T-helper 2 cell treated with Interferon-gamma antibody and Interleukin-4, amounts not matched to agents 100 ng/mL and 5 ng/mL, for 36 hours (primary cell): ENCODE measurements around the gene AUNIP. TPM values are rescaled to one million over a fixed set of nuclear protein-coding genes. Genes with fewer than 3 reads are reported as not detected.

Experiments used
- intact Hi-C: fragments of 100-400 bp; cut with micrococcal nuclease; formaldehyde crosslinking; loops from one replicate; pipeline ENCODE4 v1.15.1; 2023
- total RNA-seq: library from RNA; stranded (reverse); gene quantifications from 2 replicates; pipeline ENCODE4 v1.2.3, GENCODE V29; 2022

The AUNIP gene
- total RNA-seq, 1 donor from 2014 or later, result 6.5 TPM

DNA sequence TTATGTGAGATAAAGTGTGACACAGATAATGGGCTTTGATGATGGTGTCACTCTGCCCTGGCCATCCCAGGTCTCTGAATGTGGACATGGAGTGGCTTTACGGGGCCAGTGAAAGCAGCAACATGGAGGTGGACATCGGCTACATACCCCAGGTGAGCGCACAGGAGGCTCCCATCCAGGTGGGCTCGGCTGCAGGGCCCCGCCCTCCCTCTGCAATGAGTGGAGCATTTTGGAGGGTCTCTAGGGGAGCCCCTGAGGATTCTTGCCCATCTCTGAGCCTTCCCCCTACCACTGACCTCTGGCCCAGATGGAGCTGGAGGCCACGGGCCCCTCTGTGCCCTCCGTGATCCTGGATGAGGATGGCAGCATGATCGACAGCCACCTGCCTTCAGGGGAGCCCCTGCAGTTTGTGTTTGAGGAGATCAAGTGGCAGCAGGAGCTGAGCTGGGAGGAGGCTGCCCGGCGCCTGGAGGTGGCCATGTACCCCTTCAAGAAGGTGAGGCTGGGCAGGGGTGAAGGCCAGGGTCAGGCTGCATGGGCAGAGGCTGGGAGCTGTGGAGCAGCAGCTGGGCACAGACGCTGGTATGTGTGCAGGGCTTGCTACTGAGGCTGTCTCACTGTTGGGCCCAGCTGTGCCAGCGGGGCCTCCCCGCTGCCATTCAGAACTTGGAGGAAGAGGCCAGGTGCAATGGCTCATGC is 47.7 kb downstream of the AUNIP start:
- intact Hi-C loops, result no loop called here

DNA sequence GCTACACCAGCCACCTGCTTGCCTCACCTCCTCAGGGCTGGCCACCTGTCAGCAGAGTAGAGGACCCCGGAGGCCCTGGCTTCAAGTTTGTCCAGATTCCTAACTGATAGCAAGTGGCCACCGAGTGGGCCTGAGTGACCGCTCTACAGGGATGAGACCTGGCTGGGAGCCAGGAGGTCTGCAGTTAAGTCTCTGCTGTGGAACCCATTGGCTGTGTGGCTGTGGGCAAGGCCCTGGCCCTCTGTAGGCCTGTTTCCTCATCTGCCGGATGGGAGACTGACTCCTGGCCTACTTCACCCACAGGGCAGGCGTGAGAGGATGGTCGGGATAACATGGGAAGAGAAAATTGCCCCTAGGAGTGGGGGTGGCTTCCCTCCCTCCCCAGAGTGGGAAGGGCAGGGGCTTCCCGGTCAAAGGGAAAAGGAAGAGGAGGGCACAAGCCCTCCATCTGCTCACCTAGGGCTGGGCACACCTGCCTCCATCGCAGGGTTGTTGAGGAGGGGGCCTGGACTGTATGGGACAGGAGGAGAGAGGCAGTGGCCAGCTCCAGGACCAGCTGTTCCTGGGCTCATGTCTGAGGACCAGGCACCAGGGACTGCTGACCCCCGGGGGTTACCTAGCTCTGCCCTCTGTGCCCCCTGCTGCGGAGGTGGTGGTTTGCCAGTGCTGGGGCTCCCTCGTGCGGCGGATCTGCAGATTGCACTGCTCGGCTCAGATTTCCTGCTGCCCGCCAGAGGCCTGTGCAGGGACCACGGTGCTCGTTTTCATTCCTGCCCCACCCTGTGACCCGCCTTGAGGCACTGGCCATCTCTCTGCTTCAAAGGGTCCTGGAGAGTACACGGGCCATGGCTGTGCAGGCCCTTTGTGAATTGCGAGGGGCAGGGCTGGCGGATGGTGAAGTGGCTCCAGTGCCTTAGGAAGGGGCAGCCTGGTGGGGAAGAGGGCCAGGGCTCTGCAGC is 48.6 kb downstream of the AUNIP start:
- intact Hi-C loops, result loop anchor here (1.0 kb wide), 1 partner anchor 202 kb away; no protein-coding TSS in a partner anchor

DNA sequence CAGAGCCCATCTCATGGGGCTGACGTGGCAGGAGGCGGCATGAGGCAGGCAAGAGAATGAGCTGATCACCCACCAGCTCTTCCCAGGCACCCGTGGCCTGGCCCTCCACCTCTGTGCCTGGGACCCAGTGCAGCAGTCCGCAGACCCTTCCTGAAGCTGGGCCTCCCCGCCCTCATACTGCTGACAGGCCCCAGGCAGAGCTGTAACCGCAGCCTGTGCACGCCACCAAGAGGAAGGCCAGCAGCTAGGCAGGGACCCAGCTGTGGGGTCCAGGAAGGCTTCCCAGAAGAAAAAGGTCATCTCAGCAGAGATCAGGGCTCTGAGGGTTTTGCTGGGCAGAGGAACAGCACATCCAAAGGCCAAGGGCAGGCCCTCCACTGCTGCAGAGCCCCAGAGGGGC is 49.3 kb downstream of the AUNIP start:
- intact Hi-C loops, result loop anchor here (1.0 kb wide), 1 partner anchor 202 kb away; no protein-coding TSS in a partner anchor

DNA sequence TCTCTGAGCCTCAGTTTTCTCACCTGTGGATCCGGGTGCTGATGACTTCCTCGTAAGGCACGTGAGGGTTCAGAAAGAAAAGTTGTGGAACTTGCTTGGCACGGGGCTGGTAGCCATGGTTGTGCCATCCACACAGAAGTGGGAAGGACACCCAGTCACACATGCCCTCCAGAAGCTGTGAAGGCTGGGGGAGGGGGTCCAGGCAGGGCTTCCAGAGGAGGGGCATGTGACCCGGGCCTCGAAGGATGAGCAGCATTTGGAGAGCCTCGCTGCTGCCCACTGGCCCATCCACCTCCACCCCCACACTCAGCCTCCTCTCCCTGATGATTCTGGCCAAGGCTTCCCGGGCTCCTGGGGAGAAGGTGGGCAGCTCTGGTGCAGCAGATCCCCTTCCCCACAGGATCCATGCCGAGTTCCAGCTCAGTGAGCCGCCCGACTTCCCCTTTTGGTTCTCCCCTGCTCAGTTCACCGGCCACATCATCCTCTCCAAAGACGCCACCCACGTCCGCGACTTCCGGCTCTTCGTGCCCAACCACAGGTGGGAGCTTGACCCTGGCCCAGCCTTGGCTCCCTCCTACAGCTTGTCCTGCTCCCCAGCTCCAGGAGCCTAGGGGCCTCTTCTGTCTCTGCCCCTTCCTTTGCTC is 49.9 kb downstream of the AUNIP start:
- intact Hi-C loops, result no loop called here

DNA sequence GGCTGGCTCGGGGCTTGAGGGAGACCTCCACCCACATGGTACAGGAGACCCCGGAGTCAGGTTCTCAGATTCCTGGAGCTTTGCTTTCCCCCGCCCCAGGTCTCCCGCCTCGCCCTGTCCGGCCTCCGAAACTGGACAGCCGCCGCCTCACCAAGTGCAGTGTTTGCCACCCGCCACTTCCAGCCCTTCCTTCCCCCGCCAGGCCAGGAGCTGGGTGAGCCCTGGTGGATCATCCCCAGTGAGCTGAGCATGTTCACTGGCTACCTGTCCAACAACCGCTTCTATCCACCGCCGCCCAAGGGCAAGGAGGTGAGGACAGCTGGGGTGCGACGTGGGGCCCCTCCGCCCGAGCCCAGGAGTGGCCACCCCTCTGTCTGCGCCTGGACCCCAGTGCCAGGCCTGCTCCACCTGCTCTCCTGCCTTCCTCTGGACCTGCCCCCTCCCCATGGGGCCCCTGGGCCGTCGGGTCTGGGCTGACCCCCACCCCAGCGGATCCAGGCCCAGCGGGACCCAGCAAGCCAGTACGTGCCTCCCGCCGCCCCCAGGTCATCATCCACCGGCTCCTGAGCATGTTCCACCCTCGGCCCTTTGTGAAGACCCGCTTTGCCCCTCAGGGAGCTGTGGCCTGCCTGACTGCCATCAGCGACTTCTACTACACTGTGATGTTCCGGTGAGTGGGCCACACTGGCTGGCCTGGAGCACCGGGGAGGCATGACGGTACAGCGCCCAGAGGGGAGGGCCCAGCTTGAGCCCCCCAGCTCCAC is 50.6 kb downstream of the AUNIP start:
- intact Hi-C loops, result no loop called here

DNA sequence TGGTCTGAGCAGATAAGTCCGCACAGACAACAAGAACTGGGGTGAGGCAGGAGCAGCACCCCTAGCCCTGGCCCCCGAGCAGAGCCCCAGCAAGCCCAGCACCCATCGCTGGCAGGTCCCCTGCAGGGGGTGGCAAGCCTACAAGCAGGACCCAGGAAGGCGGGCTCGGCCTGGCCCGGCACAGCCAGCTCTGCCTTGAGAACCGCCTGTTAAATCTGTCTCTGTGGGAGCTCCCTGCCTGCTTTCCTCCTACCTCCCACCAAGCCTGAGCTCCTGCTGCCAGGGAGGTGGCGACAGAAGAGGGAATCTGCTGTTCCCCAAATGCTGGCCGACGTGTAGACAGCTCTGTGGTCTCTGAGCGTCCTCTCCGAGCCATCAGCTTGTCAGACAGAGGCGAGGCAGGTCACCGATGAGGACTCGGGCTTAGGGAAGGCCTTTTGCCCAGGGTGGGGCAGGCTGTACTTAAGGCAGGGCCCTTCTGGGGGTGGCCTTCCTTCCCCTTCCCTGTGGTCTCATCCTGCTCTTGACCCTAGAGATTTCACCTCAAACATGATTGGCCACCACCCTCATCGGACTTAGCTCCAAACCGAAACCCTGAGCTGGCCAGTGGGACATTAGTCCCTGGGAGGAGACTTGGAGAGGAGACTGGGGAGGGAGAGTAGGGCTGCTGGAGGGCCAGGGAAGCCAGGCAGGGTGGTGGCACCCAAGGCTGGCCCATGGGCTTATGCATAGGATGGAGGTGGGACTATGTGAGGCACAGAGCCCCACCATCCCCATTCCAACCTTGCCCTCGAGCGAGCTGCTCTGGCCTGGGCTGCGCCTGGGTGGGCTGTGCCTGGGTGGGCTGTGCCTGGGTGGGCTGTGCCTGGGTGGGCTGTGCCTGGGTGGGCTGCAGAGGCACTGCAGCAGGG is 51.5 kb downstream of the AUNIP start:
- intact Hi-C loops, result no loop called here

DNA sequence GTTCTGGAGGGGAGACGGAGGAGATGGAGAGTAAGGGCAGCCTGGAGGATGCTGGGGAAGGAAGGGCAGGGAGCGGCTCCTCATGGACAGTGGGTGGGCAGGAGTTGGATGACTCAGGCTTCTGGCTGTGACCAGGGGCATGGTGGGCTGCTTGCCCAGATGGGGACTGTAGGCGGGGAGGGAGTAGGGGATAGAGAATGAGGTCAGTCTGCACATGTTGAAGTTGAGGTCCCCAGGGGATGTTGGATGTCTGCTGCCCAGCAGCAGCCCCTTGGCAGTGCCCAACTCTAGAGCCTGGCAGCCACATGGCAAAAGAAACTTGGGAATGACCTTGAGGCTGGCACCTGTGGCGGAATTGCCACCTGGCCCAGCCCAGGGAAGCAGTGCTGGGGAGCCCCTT is 52.8 kb downstream of the AUNIP start:
- intact Hi-C loops, result no loop called here

DNA sequence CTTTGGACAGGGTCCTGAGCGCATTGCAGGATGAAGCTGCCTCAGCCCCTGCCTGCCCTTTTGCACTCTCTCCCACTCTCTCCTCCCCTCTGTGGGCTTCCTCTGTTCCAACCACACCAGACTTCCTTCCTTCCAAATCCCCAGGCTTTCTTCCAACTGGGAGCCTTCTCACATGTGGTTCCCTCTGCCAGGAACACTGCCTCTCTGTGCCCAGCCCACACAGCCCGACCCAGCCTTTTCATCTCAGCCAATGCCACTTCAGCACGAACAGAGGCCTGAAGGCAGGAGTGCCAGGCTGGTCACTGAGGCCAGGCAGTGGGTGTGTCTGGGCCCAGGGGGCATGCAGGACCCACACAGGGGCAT is 53.4 kb downstream of the AUNIP start:
- intact Hi-C loops, result no loop called here

DNA sequence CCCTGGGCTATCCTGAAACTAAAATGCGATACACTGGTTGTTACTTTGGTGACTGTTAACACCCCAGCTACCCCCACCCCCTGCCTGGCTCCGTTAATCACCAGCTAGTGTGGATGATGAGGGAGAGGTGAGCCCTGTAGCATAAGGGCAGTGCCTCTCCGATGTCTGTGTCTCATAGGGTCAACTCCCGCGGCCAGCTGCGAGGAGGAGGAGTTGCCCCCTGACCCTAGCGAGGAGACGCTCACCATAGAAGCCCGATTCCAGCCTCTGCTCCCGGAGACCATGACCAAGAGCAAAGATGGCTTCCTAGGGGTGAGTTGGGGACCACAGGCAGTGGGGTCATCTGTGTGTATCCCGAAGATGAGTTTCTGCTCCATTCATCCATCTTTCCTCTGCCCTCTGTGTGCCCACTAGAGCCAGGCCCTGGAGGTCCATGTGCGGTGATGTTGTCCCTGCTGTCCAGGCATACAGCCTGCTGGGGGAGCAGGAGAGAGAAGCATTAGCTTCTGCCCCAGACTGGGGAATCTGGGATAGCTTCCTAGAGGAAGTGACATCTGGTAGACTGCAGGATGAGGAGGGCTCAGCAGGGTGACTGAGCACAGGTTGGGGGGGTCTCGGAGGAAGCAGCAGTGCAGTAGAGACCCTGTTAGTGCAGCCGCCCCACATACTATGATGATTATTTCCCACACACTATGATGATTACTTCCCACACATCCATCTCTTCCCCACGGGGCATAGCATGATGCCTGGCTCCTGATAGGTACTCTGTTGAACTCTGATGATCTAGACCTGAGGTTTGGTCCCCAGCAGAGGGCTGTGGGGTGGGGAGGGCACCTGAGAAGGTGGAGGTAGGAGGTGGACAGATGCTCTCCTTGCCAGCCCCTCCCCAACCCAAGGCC is 54.0 kb downstream of the AUNIP start:
- intact Hi-C loops, result no loop called here

DNA sequence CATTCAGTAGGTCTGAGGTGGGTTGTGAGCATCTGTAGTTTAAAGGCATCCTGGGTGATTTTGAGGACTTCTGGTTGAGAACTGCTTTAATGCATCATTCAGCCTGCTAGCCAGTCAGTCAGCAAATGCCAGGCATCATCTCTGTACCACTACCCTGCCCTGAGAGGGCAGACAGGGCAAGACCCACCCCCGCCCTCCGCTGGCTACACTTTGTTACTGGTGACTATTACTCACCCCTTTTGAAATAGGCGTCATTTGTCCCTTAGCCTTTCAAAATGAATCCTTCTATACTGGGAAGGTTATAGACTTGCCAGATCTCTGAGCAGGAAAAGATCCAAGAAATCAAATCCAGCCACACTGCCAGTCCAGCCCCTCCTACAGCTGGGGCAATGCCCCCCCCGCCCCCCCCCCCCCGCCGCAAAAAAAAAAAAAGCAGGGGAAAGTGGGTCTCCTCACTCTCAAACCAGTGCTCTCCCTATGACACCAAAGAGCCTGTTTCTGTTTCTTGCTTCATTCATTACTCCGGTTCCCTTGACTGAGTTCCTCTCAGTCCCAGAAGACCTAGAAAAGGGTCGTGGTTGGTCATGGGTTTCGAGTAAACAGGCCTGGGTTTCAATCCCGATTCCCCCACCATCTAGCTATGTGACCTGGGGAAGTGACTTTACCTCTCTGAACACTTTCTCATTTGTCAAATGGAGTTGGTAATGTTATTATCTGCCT is 54.9 kb downstream of the AUNIP start:
- intact Hi-C loops, result no loop called here

DNA sequence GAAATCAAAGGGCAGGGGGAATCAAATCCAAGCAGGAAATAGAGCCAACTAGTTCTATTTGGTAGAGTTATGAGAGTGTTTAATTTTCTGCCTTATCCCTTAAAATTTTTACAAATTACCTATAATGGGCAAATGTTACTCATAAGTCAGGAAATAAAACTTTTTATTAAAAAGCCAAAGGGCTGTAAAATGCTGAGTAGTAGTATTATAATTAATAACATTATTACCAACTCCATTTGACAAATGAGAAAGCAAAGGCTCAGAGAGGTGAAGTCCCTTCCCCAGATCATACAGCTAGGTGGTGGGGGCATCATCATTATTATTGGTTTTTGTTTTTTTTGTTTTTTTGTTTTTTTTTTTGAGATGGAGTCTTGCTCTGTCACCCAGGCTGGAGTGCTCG is 55.9 kb downstream of the AUNIP start:
- intact Hi-C loops, result no loop called here

DNA sequence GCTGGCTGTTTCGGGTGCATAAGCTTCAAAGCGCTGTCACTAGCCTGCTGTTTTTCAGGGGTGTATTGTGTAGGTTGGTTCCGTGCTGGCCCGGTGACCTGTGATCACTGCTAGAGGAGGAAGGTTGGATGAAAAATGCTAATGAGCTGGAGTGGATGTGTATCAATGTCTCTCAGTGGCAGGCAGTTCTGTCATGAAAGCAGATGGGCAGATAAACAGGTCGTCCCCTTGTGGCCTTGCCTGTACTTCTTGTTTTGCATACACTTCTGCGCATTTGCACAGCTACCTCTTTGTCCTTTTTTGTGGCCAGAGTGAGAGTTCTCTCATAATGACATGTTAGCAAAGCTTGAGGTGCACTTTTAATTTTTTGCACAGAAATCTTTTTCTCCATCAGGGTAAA is 56.3 kb downstream of the AUNIP start:
- intact Hi-C loops, result no loop called here

DNA sequence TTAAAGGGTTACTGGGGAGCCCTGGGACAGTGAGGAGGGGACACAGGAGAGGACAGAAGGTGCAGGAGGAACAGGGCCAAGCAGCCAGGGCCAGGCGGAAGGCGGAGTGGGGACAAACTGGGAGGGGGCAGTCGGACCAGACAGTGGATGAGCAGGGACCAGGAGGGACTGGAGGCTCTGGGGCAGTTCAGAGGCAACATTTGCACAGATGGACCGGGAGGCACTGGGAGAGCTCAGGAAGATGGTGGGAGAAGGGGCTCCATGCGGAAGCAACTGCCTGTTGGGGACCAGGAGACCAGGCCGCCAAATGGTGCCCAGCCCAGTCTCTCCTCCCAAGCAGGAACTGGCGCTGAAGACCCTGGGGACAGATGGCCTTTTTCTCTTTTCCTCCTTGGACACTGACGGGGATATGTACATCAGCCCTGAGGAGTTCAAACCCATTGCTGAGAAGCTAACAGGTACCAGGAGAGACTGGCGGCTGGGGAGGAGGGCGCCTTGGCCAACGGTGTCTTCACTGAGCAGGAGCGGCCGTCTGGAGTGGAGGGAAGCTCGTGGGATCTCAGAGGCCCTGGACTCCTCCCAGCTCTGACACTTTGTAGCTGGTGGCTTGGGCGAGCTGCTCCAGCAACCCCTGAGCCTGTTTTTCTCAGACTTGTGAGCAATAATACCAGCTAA is 58.4 kb downstream of the AUNIP start:
- intact Hi-C loops, result no loop called here

DNA sequence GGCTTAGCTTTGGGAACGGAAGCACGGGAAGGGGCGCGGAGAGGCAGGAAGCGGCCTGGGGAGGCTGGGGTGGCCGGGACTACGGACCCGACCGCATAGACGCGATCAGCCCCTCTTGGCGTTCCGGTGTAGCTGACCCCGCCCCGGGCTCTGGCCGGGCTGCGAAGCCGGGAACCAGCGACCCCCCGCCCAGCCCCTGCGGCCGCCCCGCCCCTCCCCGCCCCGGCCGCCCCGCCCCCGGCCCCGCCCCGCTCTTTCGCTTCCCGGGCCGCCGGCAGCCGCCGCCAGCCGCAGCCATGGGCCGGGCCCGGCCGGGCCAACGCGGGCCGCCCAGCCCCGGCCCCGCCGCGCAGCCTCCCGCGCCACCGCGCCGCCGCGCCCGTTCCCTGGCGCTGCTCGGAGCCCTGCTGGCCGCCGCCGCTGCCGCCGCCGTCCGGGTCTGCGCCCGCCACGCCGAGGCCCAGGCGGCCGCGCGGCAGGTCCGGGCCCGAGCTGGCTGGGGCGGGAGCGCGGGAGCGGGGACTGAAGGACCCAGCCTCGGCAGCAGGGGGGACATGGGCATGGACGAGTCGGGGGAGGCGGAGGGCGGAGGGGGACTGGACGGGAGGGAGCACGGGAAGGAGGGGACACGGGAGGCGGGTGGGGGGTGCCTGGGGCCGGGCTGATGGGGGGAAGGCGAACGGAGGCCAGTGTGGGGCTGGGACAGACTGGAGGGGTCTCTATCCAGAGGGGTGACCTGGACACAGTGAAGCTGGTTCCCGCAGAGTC is 59.1 kb downstream of the AUNIP start, which contains the start of gene SELENON:
SELENON (plus strand) TSS at position 259 of the 768 bp plus-strand sequence; CDS start at position 297, 38 bp downstream.
- intact Hi-C loops, result loop anchor here (5.0 kb wide), 1 partner anchor 253 kb away; no protein-coding TSS in a partner anchor

DNA sequence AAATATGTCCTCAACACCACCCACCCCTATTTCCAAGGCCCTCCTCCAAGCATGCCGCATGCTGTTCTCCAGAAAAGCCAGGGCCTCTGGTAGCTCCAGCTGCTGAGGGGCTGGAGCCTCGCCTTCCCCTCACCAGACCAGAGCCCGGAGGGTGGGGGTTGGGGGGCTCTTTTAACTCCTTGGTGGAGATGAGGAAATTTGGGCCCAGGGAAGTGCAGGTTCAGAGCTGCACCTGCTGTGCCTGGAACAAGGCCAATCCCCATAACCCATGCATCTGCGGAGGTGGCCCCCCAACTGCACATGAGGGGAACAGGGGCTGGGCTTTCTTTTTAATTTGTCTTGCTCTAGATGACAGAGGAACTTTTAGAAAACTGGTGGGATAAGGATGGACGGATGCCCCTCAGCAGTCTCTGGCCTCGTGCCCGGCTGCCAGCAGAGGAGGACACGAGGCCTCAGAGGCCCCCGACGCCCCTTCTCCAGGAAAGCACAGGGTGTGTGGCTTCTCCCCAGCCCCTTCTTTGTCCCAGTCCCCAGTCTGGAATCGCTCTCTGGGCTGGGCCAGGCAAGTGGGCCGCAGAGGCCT is 59.8 kb downstream of the AUNIP start:
- intact Hi-C loops, result loop anchor here (5.0 kb wide), 1 partner anchor 252 kb away; no protein-coding TSS in a partner anchor

DNA sequence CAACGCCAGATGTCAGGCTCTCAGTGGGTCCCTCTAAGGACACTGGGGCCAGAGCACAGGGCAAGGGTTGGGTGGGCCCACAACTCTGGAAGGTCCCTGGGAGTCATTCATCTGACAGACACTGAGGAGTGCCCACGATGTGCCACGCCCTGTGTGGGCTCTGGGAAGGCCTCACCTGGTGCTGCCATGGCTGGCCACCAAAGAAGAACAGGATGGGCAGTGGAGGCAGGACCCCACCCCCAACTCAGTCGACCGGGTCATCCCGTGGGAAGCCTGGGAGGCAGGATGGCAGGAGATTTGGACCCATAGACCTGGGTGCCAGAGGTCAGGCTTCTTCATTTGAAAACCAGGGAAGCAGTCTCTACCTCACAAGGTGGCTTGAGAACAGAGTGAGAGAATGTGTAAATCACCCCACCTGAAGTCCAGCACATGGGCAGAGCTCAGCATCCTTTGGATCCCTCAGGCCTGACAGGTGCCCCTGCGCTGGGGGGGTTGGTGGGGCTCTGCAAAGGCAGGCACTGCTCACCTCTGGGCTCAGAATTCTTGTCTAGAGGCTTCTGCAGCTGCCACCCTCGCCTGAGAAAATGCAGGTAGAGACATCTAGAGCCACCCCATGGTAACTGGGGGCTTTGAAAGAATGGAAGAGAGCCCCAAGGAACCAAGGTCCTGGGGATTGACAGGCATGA is 60.4 kb downstream of the AUNIP start:
- intact Hi-C loops, result loop anchor here (5.0 kb wide), 1 partner anchor 252 kb away; no protein-coding TSS in a partner anchor
